Kidney (tissue), 14 donors: Measurements from ENCODE around the gene MEP1A. TPM values are rescaled to one million over a fixed set of nuclear protein-coding genes. Genes with fewer than 3 reads are reported as not detected.
A peak's percentile ranks its signal among the peaks of the same experiment; 100 is the strongest.
"Not testable (repeated sequence)": the region's sequence is repeated elsewhere in the genome, so short reads cannot be mapped to it uniquely, and the experiment has no call there.

Experiments
- DNase-seq, 5 donors: peaks; one replicate each; pipeline ENCODE4 v3.0.0-alpha.2; 2013 to 2020
- FAIRE-seq: peaks from 2 replicates; lab custom pipeline; 2012; peaks lifted over from hg19 to GRCh38; lab: Jason Lieb, UNC
- H3K27ac ChIP-seq, 2 donors: one replicate each; pipeline ENCODE4 v1.7.0; 2013; ENCODE audit warnings: low read depth in 2 of 2, low read length in 2 of 2, inconsistent platforms in 1 of 2
- H3K27me3 ChIP-seq: one replicate; pipeline ENCODE4 v1.7.1; 2013; ENCODE audit warnings: low read length, inconsistent platforms; ENCODE audit not compliant: control insufficient read depth, insufficient read depth
- H3K36me3 ChIP-seq, 3 donors: one replicate each; pipeline versions ENCODE4 v1.7.0 to v1.7.1; 2013; ENCODE audit warnings: low read length in 3 of 3, control low read depth in 1 of 3, inconsistent platforms in 1 of 3; ENCODE audit not compliant: insufficient read depth in 3 of 3, control insufficient read depth in 2 of 3
- H3K4me1 ChIP-seq, 3 donors: one replicate each; pipeline versions ENCODE4 v1.7.0 to v1.7.1; 2013; ENCODE audit warnings: low read length in 3 of 3, inconsistent platforms in 1 of 3, low read depth in 1 of 3; ENCODE audit not compliant: control insufficient read depth in 2 of 3, insufficient read depth in 2 of 3
- H3K4me3 ChIP-seq, 3 donors: one replicate each; pipeline versions ENCODE4 v1.7.0 to v1.8.1; 2013; ENCODE audit warnings: low read length in 3 of 3, control low read depth in 1 of 3, inconsistent platforms in 1 of 3
- H3K9ac ChIP-seq, 3 donors: one replicate each; pipeline versions ENCODE4 v1.7.0 to v1.7.1; 2013; ENCODE audit warnings: low read length in 3 of 3, control low read depth in 1 of 3, inconsistent platforms in 1 of 3
- H3K9me3 ChIP-seq, 3 donors: one replicate each; pipeline versions ENCODE4 v1.7.0 to v1.7.1; 2013; ENCODE audit warnings: low read length in 3 of 3, control low read depth in 1 of 3, inconsistent platforms in 1 of 3; ENCODE audit not compliant: control insufficient read depth in 2 of 3, insufficient read depth in 1 of 3
- CTCF ChIP-seq: IDR thresholded peaks from 3 replicates; pipeline ENCODE4 v1.5.1; 2012; ENCODE audit warnings: mild to moderate bottlenecking, moderate library complexity, borderline replicate concordance; ENCODE audit not compliant: insufficient read depth; ENCODE audit errors: extremely low read depth
- intact Hi-C: fragments of 100-400 bp; cut with DNase I; formaldehyde crosslinking; loops from one replicate; pipeline ENCODE4 v1.11.1; 2022
- polyA plus RNA-seq: library from polyadenylated mRNA; stranded (reverse); fragments of 350-450 nt; fragmentation: Illumina TruSeq; extraction: RNeasy Lipid Tissue Mini Kit (QIAGEN cat#74804); gene quantifications from one replicate; pipeline ENCODE4 v1.2.3, GENCODE V29; 2014; ENCODE audit warnings: low read depth, low replicate concordance; ENCODE audit not compliant: insufficient read depth
- total RNA-seq: library from RNA; stranded (reverse); fragmentation: NEBNext Ultra II Directional; extraction: Animal tissue kit (Norgen Biotek cat#: 25700); gene quantifications from one replicate; pipeline ENCODE4 v1.2.1, GENCODE V29; 2021
- donor health status: control.
- donor health status: control.
- donor health status: control.
- donor health status: control.
- donor health status: control.
- donor health status: DM: yes; HTN: yes; CAD: no.
- donor health status: Normal renal cell carcinoma (clear cell type).

Gene MEP1A
- total and polyA plus RNA-seq, 2 donors from 2014 or later, result 0.09 to 0.13 TPM

- H3K4me3 ChIP-seq, H3K27ac ChIP-seq, intact Hi-C loops, H3K36me3 ChIP-seq, H3K9me3 ChIP-seq, FAIRE-seq, H3K27me3 ChIP-seq, H3K9ac ChIP-seq, H3K4me1 ChIP-seq: not testable (repeated sequence)
- peak; percentile 47 for TF ChIP-seq CTCF
- peak in 3 of 5 donors; percentile 18 to 33 (median 21) for DNase-seq
These were observed 62.8 kb downstream of the MEP1A start for GRCh38 chr6:46855966-46856365.

GRCh38 chr6:46862381-46862780 lies 69.2 kb downstream of the MEP1A start:
- FAIRE-seq (no peak), DNase-seq (no peak)
- Histone ChIP-seq H3K9me3 (no peaks in the 10 kb centered on the region), H3K27ac (no peak overlapping the region), H3K27me3 (no peaks in the 10 kb centered on the region), H3K9ac (no peak overlapping the region), H3K36me3 (peaks cover 0 to 3% (median 0%) of the 10 kb centered on the region in 3 donors), H3K4me1 (no peaks in the 10 kb centered on the region), H3K4me3 (no peak overlapping the region)
- TF ChIP-seq CTCF, result no peak
- intact Hi-C loops, result loop anchor here (10.0 kb wide), 1 partner anchor 112 kb away; no protein-coding TSS in a partner anchor

GRCh38 chr6:46863791-46864190 lies 70.6 kb downstream of the MEP1A start:
- TF ChIP-seq CTCF, result no peak
- Histone ChIP-seq H3K9me3 (no peaks in the 10 kb centered on the region), H3K36me3 (peaks cover 0 to 3% (median 0%) of the 10 kb centered on the region in 3 donors), H3K27me3 (no peaks in the 10 kb centered on the region), H3K9ac (no peak overlapping the region), H3K27ac (no peak overlapping the region), H3K4me3 (no peak overlapping the region), H3K4me1 (no peaks in the 10 kb centered on the region)
- no peak for FAIRE-seq
- DNase-seq, result no peak
- intact Hi-C loops, result loop anchor here (10.0 kb wide), 1 partner anchor 111 kb away; no protein-coding TSS in a partner anchor

- H3K4me3 ChIP-seq, result no peak overlapping the region
- no peaks in the 10 kb centered on the region for H3K27me3 ChIP-seq
- intact Hi-C loops, result loop anchor here (10.0 kb wide), 1 partner anchor 110 kb away; no protein-coding TSS in a partner anchor
- no peak overlapping the region for H3K27ac ChIP-seq
- H3K9me3 ChIP-seq, result no peaks in the 10 kb centered on the region
- no peak for DNase-seq
- FAIRE-seq, result no peak
- TF ChIP-seq CTCF, result no peak
- no peaks in the 10 kb centered on the region for H3K4me1 ChIP-seq
- peaks cover 0 to 3% (median 0%) of the 10 kb centered on the region in 3 donors for H3K36me3 ChIP-seq
- no peak overlapping the region for H3K9ac ChIP-seq
These were observed 72.0 kb downstream of the MEP1A start for GRCh38 chr6:46865221-46865620.
